Activated B cell treated with CpG ODN at 0.5 μM for 24 hours (primary cell): ENCODE data around the gene NOL9. TPM values are rescaled to one million over a fixed set of nuclear protein-coding genes. Genes with fewer than 3 reads are reported as not detected.

ENCODE experiments used
- ATAC-seq: fragments of 200-7000 bp; cut with Tn5 transposase; one replicate; pipeline ENCODE4 v1.10.0; 2021; ENCODE audit warnings: low read depth, mild to moderate bottlenecking, moderate library complexity
- CTCF ChIA-PET: fragments of 350-600 bp; sonication (Branson Sonifier 250); formaldehyde crosslinking; loops from one replicate; lab custom pipeline; 2021; ENCODE audit warnings: antibody characterized with exemption; lab: Charles Lee
- POLR2A ChIA-PET: fragments of 350-600 bp; sonication (Branson Sonifier 250); formaldehyde crosslinking; loops from one replicate; lab custom pipeline; 2021; ENCODE audit warnings: antibody characterized with exemption; lab: Charles Lee
- DNase-seq: peaks from one replicate; pipeline ENCODE4 v3.0.0; 2022
- H3K27ac Mint-ChIP-seq: one replicate; pipeline ENCODE4 v1.8.0; 2020; ENCODE audit warnings: mixed read lengths
- H3K27me3 Mint-ChIP-seq: one replicate; pipeline ENCODE4 v1.8.0; 2021; ENCODE audit warnings: mixed read lengths
- H3K36me3 Mint-ChIP-seq: one replicate; pipeline ENCODE4 v1.8.0; 2021; ENCODE audit warnings: low read depth, mixed read lengths
- H3K4me1 Mint-ChIP-seq: one replicate; pipeline ENCODE4 v1.8.0; 2021; ENCODE audit warnings: mixed read lengths
- H3K4me3 Mint-ChIP-seq: one replicate; pipeline ENCODE4 v1.8.0; 2020; ENCODE audit warnings: mild to moderate bottlenecking, mixed read lengths
- H3K9me3 Mint-ChIP-seq: one replicate; pipeline ENCODE4 v1.8.0; 2020; ENCODE audit warnings: mixed read lengths
- CTCF ChIP-seq: fragments of 200-600 bp; IDR thresholded peaks from one replicate; pipeline ENCODE4 v1.8.0; 2022; ENCODE audit warnings: antibody characterized with exemption, mild to moderate bottlenecking
- intact Hi-C: fragments of 100-400 bp; cut with micrococcal nuclease; formaldehyde crosslinking; loops from one replicate; pipeline ENCODE4 v1.15.1; 2024
- total RNA-seq: library from RNA; stranded (reverse); gene quantifications from 2 replicates; pipeline ENCODE4 v1.2.3, GENCODE V29; 2022

Gene NOL9
- total RNA-seq, 1 donor from 2014 or later: 58.6 TPM

- ChIA-PET CTCF (interaction anchor here (0.9 to 3.2 kb wide), 5 partner anchors 34 to 159 kb away, joined by 3 to 16 read pairs (median 4); partner anchors contain the start of gene TAS1R1), POLR2A (no interaction called here)
- no peaks in the 10 kb centered on the region for H3K36me3 Mint-ChIP-seq
- TF ChIP-seq CTCF: no peak
- intact Hi-C loops: loop anchor here (1.0 to 5.0 kb wide), 4 partner anchors 68 to 731 kb away; partner anchors contain the start of genes DNAJC11 and NOL9
- DNase-seq: peak; percentile 71
- peaks cover 26% of the 10 kb centered on the region for H3K27me3 Mint-ChIP-seq
- peaks cover 10% of the 10 kb centered on the region for H3K4me1 Mint-ChIP-seq
- H3K27ac Mint-ChIP-seq: no peak overlapping the region
- H3K4me3 Mint-ChIP-seq: peak overlapping the region; percentile 8
- peak; percentile 78 for ATAC-seq
- no peaks in the 10 kb centered on the region for H3K9me3 Mint-ChIP-seq
These were observed 67.8 kb downstream of the NOL9 start for GRCh38 chr1:6486433-6487011.

- POLR2A ChIA-PET: no interaction called here
- H3K27me3 Mint-ChIP-seq: peaks cover 31% of the 10 kb centered on the region
These were observed 68.9 kb downstream of the NOL9 start for GRCh38 chr1:6485168-6486101.

GRCh38 chr1:6484826-6485167 lies 69.5 kb downstream of the NOL9 start:
- Mint-ChIP-seq H3K27ac (no peak overlapping the region), H3K36me3 (no peaks in the 10 kb centered on the region), H3K27me3 (peaks cover 31% of the 10 kb centered on the region), H3K4me1 (peaks cover 6% of the 10 kb centered on the region), H3K4me3 (no peak overlapping the region), H3K9me3 (no peaks in the 10 kb centered on the region)
- no peak for TF ChIP-seq CTCF
- CTCF ChIA-PET: interaction anchor here (3.2 kb wide), 1 partner anchor 161 kb away, joined by 16 read pairs; no protein-coding TSS in a partner anchor
- no peak for ATAC-seq
- intact Hi-C loops: loop anchor here (5.0 kb wide), 1 partner anchor 733 kb away; no protein-coding TSS in a partner anchor
- POLR2A ChIA-PET: no interaction called here
- DNase-seq: no peak

More at GRCh38 chr1:6485168-6486101, 68.9 kb downstream of the NOL9 start:
- Mint-ChIP-seq H3K27ac (no peak overlapping the region), H3K9me3 (no peaks in the 10 kb centered on the region), H3K36me3 (no peaks in the 10 kb centered on the region), H3K4me1 (peaks cover 6% of the 10 kb centered on the region), H3K4me3 (no peak overlapping the region)
- no peak for TF ChIP-seq CTCF
- ATAC-seq (no peak), DNase-seq (no peak)
- intact Hi-C loops: loop anchor here (1.0 to 5.0 kb wide), 4 partner anchors 69 to 732 kb away; partner anchors contain the start of genes DNAJC11 and NOL9
- CTCF ChIA-PET: interaction anchor here (0.9 to 3.2 kb wide), 4 partner anchors 35 to 160 kb away, joined by 3 to 16 read pairs (median 4); no protein-coding TSS in a partner anchor

- Mint-ChIP-seq H3K36me3 (no peaks in the 10 kb centered on the region), H3K4me3 (no peak overlapping the region), H3K4me1 (peaks cover 6% of the 10 kb centered on the region), H3K9me3 (no peaks in the 10 kb centered on the region), H3K27ac (no peak overlapping the region), H3K27me3 (peaks cover 32% of the 10 kb centered on the region)
- POLR2A ChIA-PET: no interaction called here
- intact Hi-C loops: no loop called here
- CTCF ChIA-PET: interaction anchor here (3.2 kb wide), 1 partner anchor 162 kb away, joined by 16 read pairs; no protein-coding TSS in a partner anchor
- DNase-seq (no peak), ATAC-seq (no peak)
- TF ChIP-seq CTCF: no peak
These were observed 70.6 kb downstream of the NOL9 start for GRCh38 chr1:6483761-6484117.
